Activated T-cell treated with anti-CD3 and anti-CD28 coated beads for 48 hours (primary cell): ENCODE results near the gene TM6SF1.
A peak's percentile ranks its signal among the peaks of the same experiment; 100 is the strongest.
"Not testable (repeated sequence)": the region's sequence is repeated elsewhere in the genome, so short reads cannot be mapped to it uniquely, and the experiment has no call there.

Source experiments
- DNase-seq: peaks from one replicate; pipeline ENCODE4 v3.0.0-alpha.2; 2020; ENCODE audit warnings: low read depth

The TM6SF1 gene

GRCh38 chr15:83106994-83107840 lies at the start of gene TM6SF1:
Gene TM6SF1 (plus strand): TSS chr15:83107645. CDS start chr15:83107681, 36 bp downstream.
- peak; percentile 18 for DNase-seq

DNA sequence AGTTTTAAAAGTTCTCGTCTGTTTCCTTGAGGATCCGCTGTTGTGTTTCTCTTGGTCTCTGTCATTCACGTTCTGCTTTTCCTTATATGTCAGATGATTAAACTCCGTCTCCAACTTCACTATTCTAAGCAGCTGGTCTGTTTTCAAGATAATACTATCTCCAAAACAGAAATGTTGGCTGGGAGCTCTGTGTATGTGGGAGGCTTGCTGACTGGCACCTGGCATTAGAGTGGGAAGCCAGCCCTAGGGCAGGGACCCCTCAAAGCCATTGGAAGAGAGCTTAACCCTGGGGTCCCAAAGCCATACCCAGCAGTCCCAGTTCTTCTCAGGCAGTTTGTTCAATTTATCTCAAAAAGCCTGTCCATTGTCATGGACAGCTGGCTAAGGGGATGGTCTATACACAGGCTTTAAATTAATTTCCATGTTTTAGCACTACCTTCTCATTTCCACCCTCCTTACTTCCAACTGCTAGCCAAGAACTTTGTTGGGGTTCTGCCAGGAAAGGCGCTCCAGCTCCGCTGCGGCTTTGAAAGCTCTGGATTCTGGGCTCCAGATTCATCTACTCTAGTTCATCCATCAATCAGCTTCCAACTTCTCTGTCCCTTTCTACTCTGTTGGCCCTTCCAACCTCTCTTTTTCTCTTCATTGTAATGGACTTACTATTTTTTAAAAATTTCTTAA lies 49.6 kb upstream of the TM6SF1 start:
- no peak for DNase-seq

- DNase-seq = no peak
Observed at GRCh38 chr15:83061680-83062079, 45.8 kb upstream of the TM6SF1 start.

- no peak for DNase-seq
Observed at GRCh38 chr15:83062768-83063180, 44.7 kb upstream of the TM6SF1 start.

DNA sequence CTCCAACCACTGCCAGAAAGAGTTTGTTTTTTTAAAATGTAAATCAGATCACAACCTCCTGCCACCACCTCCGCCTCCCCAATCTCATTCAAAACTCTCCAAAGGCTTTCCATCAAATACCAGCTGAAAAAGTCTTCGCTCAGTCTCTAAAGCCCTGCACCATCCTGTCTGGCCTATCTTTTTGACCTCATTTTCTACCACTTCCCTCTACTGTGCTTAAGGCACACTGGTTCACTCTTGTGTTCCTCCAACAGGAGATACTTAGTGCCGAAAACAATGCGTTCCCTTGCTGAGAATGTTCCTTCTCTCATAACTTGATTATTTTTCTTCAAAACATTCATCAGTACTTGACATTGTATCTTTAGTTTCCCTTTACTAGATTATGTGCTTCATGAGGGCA lies 43.9 kb upstream of the TM6SF1 start:
- DNase-seq = no peak

GRCh38 chr15:83064859-83065258 lies 42.6 kb upstream of the TM6SF1 start:
- DNase-seq = no peak

DNA sequence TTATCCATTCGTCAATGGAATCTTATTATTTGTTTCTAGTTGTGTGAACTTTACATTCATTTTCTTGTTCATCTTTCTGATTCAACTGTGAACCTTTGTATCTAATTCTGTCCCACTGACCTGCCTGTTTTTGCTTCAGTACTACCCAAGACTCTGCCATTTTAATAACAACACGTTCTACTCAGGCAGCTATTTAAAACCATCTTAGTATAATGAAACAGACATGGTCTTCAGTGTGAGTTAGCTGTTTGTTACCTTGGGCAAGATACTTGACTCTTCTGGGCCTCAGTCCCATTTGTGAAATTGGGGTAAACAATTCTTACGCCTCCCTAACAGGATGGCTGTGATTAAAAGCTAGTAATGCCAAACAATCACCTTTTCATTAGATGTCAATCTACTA lies 42.0 kb upstream of the TM6SF1 start:
- no peak for DNase-seq

- DNase-seq = no peak
Observed at GRCh38 chr15:83066034-83066733, 41.3 kb upstream of the TM6SF1 start.

GRCh38 chr15:83066734-83067637 lies 40.5 kb upstream of the TM6SF1 start, which contains the start of gene BTBD1:
Gene BTBD1 (minus strand): TSS chr15:83067252. CDS start chr15:83067151, 101 bp downstream.
- DNase-seq = peak; percentile 94

DNA sequence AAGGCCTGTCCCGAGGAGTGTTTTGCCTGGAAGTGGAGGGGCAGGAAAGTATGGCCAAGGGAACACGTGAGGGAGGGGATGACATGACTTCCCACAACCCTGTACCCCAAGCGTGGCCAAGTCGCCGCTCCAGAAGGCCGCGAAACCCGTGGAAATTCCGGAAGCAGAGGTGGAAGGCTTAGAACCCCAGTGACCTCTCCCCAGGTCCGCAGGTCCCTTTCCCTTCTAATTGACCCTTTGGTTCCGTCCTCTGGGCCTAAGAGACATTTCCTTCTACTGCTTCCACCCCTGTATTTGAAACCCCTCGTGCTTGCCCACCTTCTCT lies 39.8 kb upstream of the TM6SF1 start:
- no peak for DNase-seq

GRCh38 chr15:83068054-83068453 lies 39.4 kb upstream of the TM6SF1 start:
- no peak for DNase-seq

GRCh38 chr15:83069211-83069642 lies 38.2 kb upstream of the TM6SF1 start:
- not testable (repeated sequence) for DNase-seq

- no peak for DNase-seq
Observed at GRCh38 chr15:83077491-83078230, 29.8 kb upstream of the TM6SF1 start.

GRCh38 chr15:83078712-83079111 lies 28.7 kb upstream of the TM6SF1 start:
- DNase-seq = no peak

DNA sequence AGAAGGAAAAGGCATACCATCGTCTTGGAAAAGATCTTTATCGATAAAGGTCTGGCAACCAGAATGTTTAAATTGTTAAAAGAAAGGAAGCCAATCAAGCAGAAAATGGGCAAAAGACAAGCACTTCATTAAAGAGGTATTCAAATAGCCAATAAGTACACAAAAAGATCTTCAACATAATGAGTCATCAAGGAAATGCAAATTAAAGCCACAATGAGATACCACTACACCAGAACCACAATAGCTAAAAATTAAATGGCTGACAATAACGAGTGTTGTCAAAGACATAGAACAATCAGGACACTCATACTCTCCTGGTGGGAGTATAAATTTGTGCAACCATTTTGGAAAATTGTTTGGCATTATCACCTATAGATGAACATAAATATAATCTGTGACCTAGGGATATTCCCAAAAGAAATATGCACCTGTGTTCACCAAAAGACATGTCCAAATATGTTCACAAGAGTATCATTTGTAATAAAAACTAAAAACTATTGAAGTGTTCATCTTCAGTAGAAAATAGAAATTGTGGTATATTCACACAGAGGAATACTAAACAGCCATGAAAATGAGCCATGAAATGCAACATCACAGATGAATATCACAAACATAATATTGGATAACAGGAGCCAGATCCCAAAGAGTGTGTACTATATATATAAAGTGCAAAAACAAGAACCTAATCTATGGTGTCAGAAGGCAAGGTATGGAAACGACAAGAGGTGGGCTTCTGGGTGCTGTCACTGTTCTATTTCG lies 26.0 kb upstream of the TM6SF1 start:
- DNase-seq = no peak

GRCh38 chr15:83082730-83083386 lies 24.6 kb upstream of the TM6SF1 start:
- DNase-seq = no peak

- DNase-seq = not testable (repeated sequence)
Observed at GRCh38 chr15:83085461-83085860, 22.0 kb upstream of the TM6SF1 start.

DNA sequence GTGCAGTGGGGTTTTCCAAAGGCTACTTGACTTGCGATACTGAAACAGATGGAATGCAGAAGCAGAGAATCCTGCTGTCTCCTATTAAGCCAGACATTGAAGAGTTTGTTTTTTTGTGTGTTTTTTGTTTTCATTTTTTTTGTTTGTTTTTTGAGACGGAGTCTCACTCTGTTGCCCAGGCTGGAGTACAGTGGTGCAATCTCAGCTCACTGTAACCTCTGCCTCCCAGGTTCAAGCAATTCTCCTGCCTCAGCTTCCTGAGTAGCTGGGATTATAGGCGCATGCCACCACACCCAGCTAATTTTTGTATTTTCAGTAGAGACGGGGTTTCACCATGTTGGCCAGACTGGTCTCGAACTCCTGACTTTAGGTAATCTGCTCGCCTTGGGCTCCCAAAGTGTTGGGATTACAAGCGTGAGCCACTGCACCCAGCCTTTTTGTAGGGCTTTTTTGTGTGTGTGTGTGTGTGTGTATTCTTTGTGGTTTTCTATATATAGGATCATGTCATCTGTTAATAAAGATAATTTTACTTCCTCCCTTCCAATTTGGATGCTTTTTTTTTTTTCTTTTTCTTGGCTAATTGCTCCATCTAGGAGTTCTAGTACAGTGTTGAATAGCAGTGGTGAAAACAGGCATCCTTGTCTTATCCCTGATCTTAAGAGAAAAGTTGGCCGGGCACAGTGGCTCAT lies 21.4 kb upstream of the TM6SF1 start:
- DNase-seq = not testable (repeated sequence)

DNA sequence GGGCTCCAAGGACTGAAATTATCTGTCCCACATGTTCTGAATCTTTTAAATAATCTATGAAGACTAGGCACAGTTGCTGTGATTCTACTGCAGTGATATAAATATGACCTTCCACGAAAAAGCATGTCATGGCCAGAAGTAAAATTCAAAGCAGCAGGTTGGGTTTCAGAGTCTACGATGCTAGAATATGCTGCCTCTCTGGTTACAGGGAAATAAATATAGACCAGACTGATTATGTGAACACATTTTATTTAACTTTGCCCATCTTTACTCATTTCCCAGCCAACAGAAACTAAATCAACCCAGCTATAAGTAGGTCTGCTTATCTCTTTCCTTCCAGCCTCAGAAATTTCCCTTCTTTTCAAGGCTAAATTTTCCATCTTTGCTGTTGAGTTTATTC lies 19.9 kb upstream of the TM6SF1 start:
- no peak for DNase-seq
